HepG2 (cell line): Measurements from ENCODE around the gene BAIAP2L1. TPM values are rescaled to one million over a fixed set of nuclear protein-coding genes. Genes with fewer than 3 reads are reported as not detected.

ENCODE experiments used
- ATF7-NPFF ChIP-seq: sonication (generic); formaldehyde crosslinking; IDR thresholded peaks from 2 replicates; pipeline ENCODE4 v1.8.1; 2023; ENCODE audit warnings: mild to moderate bottlenecking, low read depth, missing genetic modification reagents, moderate library complexity
- HNRNPK ChIP-seq: fragments of 200-400 bp; formaldehyde crosslinking; IDR thresholded peaks from 2 replicates; pipeline ENCODE4 v1.6.1; 2018; ENCODE audit warnings: low read length, low read depth, moderate library complexity, mild to moderate bottlenecking; ENCODE audit not compliant: poor library complexity, severe bottlenecking
- JARID2 ChIP-seq: sonication (generic); formaldehyde crosslinking; IDR thresholded peaks from 2 replicates; pipeline ENCODE4 v1.8.1; 2023; ENCODE audit warnings: missing genetic modification reagents, inconsistent platforms; ENCODE audit not compliant: insufficient replicate concordance
- JDP2 ChIP-seq: sonication (generic); formaldehyde crosslinking; IDR thresholded peaks from 2 replicates; pipeline ENCODE4 v1.8.1; 2022; ENCODE audit warnings: missing genetic modification reagents, borderline replicate concordance
- PCBP1 ChIP-seq: fragments of 200-400 bp; formaldehyde crosslinking; IDR thresholded peaks from 2 replicates; pipeline ENCODE4 v1.6.1; 2017; ENCODE audit warnings: mild to moderate bottlenecking, low read depth, low read length, borderline replicate concordance
- POGZ ChIP-seq: sonication (generic); formaldehyde crosslinking; IDR thresholded peaks from 2 replicates; pipeline ENCODE4 v1.4.0; 2020; ENCODE audit warnings: mild to moderate bottlenecking, missing genetic modification reagents
- SAP130 ChIP-seq: IDR thresholded peaks from 2 replicates; pipeline ENCODE4 v1.6.1; 2016; ENCODE audit warnings: low read depth
- SP1 ChIP-seq, 2 experiments: fragments of 450-650 bp in 1 of 2; sonication (generic) in 1 of 2; formaldehyde crosslinking in 1 of 2; IDR thresholded peaks; 2 replicates each; pipeline versions ENCODE4 v1.4.0 to v1.6.1; 2016 to 2020; ENCODE audit warnings: missing genetic modification reagents in 1 of 2
- YY1 ChIP-seq: IDR thresholded peaks from 2 replicates; pipeline ENCODE4 v1.6.1; 2011; ENCODE audit warnings: low read length, low read depth, moderate library complexity, mild to moderate bottlenecking; ENCODE audit not compliant: insufficient read depth, insufficient replicate concordance
- ZBTB3 ChIP-seq: sonication (generic); formaldehyde crosslinking; IDR thresholded peaks from 2 replicates; pipeline ENCODE4 v1.4.0; 2020; ENCODE audit warnings: low read depth, mild to moderate bottlenecking, moderate library complexity, missing genetic modification reagents, borderline replicate concordance
- ZFX ChIP-seq: sonication (generic); formaldehyde crosslinking; IDR thresholded peaks from 2 replicates; pipeline ENCODE4 v1.4.0; 2020; ENCODE audit warnings: mild to moderate bottlenecking, low read depth, missing genetic modification reagents, moderate library complexity
- ZNF138 ChIP-seq: sonication (generic); formaldehyde crosslinking; IDR thresholded peaks from 2 replicates; pipeline ENCODE4 v1.5.0; 2020; ENCODE audit warnings: mild to moderate bottlenecking, low read depth, missing genetic modification reagents
- ZNF335 ChIP-seq: sonication (generic); formaldehyde crosslinking; IDR thresholded peaks from 2 replicates; pipeline ENCODE4 v1.4.0; 2020; ENCODE audit warnings: missing genetic modification reagents
- ZNF746 ChIP-seq: sonication (generic); formaldehyde crosslinking; IDR thresholded peaks from 2 replicates; pipeline ENCODE4 v1.8.0; 2022; ENCODE audit warnings: mild to moderate bottlenecking, missing genetic modification reagents
- ZSCAN20 ChIP-seq: sonication (generic); formaldehyde crosslinking; IDR thresholded peaks from 2 replicates; pipeline ENCODE4 v1.4.0; 2020; ENCODE audit warnings: missing genetic modification reagents, mild to moderate bottlenecking, borderline replicate concordance
- polyA plus RNA-seq, 8 experiments: library from polyadenylated mRNA; depleted of rRNA in 3 of 8; stranded (reverse) in 7 of 8; unstranded in 1 of 8; fragments of >200 nt; fragmentation: Illumina TruSeq in 4 of 8; extraction: Trizol in 4 of 8; gene quantifications; 2 replicates each; pipeline versions ENCODE4 v1.2.1 to v1.2.3, GENCODE V29; 2011 to 2016; ENCODE audit warnings: low read depth in 4 of 8, missing spikeins in 1 of 8, mixed read lengths in 1 of 8; ENCODE audit not compliant: insufficient read depth in 1 of 8
- total RNA-seq, 5 experiments: library from RNA; depleted of rRNA; stranded (reverse); fragments of >200 nt; fragmentation: Illumina TruSeq; extraction: Trizol; gene quantifications; 2 replicates each; pipeline ENCODE4 v1.2.3, GENCODE V29; 2016; ENCODE audit warnings: low read depth in 1 of 5
- TF ChIP-seq, protein P1 (sequence below): sonication (generic); formaldehyde crosslinking; IDR thresholded peaks from 2 replicates; pipeline ENCODE4 v1.5.0; 2020; ENCODE audit warnings: missing genetic modification reagents
- TF ChIP-seq, protein P2 (sequence below): sonication (generic); formaldehyde crosslinking; IDR thresholded peaks from 2 replicates; pipeline ENCODE4 v1.5.0; 2020; ENCODE audit warnings: mild to moderate bottlenecking, missing genetic modification reagents, borderline replicate concordance
- TF ChIP-seq, protein P3 (sequence below): sonication (generic); formaldehyde crosslinking; IDR thresholded peaks from 2 replicates; pipeline ENCODE4 v1.4.0; 2020; ENCODE audit warnings: missing genetic modification reagents
- TF ChIP-seq, protein P4 (sequence below): sonication (generic); formaldehyde crosslinking; IDR thresholded peaks from 2 replicates; pipeline ENCODE4 v1.4.0; 2020; ENCODE audit warnings: missing genetic modification reagents

BAIAP2L1 gene
- total and polyA plus RNA-seq, 2 of the 13 experiments (the other 11 are each of a cell fraction or from before 2014, with no cell fraction given), result 13.0 to 21.5 TPM

DNA sequence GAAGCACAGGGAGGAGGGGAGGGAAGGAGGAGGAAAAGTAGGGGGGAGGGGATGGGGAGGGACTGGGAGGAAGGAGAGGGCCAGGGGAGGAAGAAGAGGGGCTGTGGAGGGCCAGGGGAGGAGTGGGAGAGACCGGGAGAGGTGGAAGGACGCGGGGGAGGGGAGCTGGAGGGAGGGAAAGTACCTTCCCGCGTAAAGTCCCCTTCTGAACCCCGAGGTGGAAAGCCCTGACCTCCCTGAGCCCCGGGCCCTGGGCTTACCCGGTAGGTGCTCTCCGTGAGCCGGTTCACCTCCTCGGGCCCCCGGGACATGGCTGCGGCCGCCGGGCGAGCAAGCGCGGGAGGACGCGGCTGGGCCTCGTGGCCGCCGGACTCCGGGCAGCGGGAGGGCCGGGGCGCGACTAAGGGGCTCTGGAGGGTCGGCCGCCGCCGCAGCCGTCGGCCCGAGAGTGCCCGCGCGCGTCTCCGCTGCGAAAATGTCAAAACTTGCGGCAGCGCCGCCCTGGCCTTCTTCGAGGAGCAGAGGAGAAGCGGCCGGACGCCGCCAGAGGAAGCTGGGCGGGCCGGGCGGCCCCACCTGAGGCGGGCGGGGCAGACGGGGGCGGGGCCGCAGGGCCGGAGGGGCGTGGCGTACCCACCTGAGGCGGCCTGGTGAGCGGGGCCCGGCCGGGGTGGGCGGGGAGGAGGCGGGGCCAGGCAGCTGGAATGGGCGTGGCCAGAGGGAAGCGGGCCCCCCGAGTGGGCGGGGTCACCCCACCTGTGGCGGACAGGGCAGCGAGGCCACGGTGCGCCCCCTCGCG, at the start of gene BAIAP2L1 (continued):
- TF ChIP-seq HNRNPK, result peak; percentile 37
- no peak for TF ChIP-seq JARID2 (CRISPR knock-in tag)
- TF ChIP-seq ZNF138 (CRISPR knock-in tag), result no peak
- peak; percentile 71 for TF ChIP-seq YY1
- peak; percentile 62 for TF ChIP-seq POGZ (CRISPR knock-in tag)
- TF ChIP-seq SP1 (IDR thresholded peaks at IDR 0.05), result no peak
- peak; percentile 99 for TF ChIP-seq SP1 (CRISPR knock-in tag; IDR thresholded peaks at IDR 0.05)
- TF ChIP-seq, protein P1, sequence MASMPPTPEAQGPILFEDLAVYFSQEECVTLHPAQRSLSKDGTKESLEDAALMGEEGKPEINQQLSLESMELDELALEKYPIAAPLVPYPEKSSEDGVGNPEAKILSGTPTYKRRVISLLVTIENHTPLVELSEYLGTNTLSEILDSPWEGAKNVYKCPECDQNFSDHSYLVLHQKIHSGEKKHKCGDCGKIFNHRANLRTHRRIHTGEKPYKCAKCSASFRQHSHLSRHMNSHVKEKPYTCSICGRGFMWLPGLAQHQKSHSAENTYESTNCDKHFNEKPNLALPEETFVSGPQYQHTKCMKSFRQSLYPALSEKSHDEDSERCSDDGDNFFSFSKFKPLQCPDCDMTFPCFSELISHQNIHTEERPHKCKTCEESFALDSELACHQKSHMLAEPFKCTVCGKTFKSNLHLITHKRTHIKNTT, result no peak
- TF ChIP-seq ZNF746, result 0 out of 2 replicates have a peak, but pooled peaks have one; percentile 32
- TF ChIP-seq, protein P2, sequence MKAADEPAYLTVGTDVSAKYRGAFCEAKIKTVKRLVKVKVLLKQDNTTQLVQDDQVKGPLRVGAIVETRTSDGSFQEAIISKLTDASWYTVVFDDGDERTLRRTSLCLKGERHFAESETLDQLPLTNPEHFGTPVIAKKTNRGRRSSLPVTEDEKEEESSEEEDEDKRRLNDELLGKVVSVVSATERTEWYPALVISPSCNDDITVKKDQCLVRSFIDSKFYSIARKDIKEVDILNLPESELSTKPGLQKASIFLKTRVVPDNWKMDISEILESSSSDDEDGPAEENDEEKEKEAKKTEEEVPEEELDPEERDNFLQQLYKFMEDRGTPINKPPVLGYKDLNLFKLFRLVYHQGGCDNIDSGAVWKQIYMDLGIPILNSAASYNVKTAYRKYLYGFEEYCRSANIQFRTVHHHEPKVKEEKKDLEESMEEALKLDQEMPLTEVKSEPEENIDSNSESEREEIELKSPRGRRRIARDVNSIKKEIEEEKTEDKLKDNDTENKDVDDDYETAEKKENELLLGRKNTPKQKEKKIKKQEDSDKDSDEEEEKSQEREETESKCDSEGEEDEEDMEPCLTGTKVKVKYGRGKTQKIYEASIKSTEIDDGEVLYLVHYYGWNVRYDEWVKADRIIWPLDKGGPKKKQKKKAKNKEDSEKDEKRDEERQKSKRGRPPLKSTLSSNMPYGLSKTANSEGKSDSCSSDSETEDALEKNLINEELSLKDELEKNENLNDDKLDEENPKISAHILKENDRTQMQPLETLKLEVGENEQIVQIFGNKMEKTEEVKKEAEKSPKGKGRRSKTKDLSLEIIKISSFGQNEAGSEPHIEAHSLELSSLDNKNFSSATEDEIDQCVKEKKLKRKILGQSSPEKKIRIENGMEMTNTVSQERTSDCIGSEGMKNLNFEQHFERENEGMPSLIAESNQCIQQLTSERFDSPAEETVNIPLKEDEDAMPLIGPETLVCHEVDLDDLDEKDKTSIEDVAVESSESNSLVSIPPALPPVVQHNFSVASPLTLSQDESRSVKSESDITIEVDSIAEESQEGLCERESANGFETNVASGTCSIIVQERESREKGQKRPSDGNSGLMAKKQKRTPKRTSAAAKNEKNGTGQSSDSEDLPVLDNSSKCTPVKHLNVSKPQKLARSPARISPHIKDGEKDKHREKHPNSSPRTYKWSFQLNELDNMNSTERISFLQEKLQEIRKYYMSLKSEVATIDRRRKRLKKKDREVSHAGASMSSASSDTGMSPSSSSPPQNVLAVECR, result peak; percentile 49; the same call in 1 of the 2 replicates
- peak; percentile 75 for TF ChIP-seq ZFX
- TF ChIP-seq PCBP1, result 0 out of 2 replicates have a peak, but pooled peaks have one; percentile 38
- TF ChIP-seq ZNF335, result no peak
- TF ChIP-seq, protein P3, sequence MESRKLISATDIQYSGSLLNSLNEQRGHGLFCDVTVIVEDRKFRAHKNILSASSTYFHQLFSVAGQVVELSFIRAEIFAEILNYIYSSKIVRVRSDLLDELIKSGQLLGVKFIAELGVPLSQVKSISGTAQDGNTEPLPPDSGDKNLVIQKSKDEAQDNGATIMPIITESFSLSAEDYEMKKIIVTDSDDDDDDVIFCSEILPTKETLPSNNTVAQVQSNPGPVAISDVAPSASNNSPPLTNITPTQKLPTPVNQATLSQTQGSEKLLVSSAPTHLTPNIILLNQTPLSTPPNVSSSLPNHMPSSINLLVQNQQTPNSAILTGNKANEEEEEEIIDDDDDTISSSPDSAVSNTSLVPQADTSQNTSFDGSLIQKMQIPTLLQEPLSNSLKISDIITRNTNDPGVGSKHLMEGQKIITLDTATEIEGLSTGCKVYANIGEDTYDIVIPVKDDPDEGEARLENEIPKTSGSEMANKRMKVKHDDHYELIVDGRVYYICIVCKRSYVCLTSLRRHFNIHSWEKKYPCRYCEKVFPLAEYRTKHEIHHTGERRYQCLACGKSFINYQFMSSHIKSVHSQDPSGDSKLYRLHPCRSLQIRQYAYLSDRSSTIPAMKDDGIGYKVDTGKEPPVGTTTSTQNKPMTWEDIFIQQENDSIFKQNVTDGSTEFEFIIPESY, result 0 out of 2 replicates have a peak, but pooled peaks have one; percentile 18
- TF ChIP-seq, protein P4, sequence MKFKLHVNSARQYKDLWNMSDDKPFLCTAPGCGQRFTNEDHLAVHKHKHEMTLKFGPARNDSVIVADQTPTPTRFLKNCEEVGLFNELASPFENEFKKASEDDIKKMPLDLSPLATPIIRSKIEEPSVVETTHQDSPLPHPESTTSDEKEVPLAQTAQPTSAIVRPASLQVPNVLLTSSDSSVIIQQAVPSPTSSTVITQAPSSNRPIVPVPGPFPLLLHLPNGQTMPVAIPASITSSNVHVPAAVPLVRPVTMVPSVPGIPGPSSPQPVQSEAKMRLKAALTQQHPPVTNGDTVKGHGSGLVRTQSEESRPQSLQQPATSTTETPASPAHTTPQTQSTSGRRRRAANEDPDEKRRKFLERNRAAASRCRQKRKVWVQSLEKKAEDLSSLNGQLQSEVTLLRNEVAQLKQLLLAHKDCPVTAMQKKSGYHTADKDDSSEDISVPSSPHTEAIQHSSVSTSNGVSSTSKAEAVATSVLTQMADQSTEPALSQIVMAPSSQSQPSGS (CRISPR knock-in tag), result no peak; the same call in 1 of the 2 replicates
- no peak; the same call in 1 of the 2 replicates for TF ChIP-seq ATF7-NPFF (CRISPR knock-in tag)
- no peak for TF ChIP-seq JDP2 (CRISPR knock-in tag)
- peak; percentile 59; the same call in 1 of the 2 replicates for TF ChIP-seq SAP130 (CRISPR knock-in tag)
- TF ChIP-seq ZBTB3, result no peak
- peak; percentile 68; the same call in 1 of the 2 replicates for TF ChIP-seq ZSCAN20 (CRISPR knock-in tag)
